Ramos (cell line): ENCODE data around the gene SH3RF3.

Experiments used
- in situ Hi-C: fragments of 300-500 bp; cut with MboI; formaldehyde crosslinking; loops from one replicate; pipeline ENCODE4 v1.14.3; 2022; ENCODE audit warnings: low sequenced_read_pairs; ENCODE audit not compliant: unreplicated experiment

SH3RF3 gene

GRCh38 chr2:109254174-109254904 is 125.3 kb downstream of the SH3RF3 start:
- in situ Hi-C loops, result no loop called here

GRCh38 chr2:109255654-109256053 is 126.6 kb downstream of the SH3RF3 start:
- in situ Hi-C loops, result no loop called here

- in situ Hi-C loops, result no loop called here
Measured at GRCh38 chr2:109256111-109256510, 127.1 kb downstream of the SH3RF3 start.

GRCh38 chr2:109256921-109257320 is 127.9 kb downstream of the SH3RF3 start:
- in situ Hi-C loops, result no loop called here

GRCh38 chr2:109257653-109258052 is 128.6 kb downstream of the SH3RF3 start:
- in situ Hi-C loops, result no loop called here

GRCh38 chr2:109258376-109258775 is 129.4 kb downstream of the SH3RF3 start:
- in situ Hi-C loops, result no loop called here

- in situ Hi-C loops, result no loop called here
Measured at GRCh38 chr2:109258905-109259540, 130.0 kb downstream of the SH3RF3 start.

- in situ Hi-C loops, result no loop called here
Measured at GRCh38 chr2:109259671-109260070, 130.7 kb downstream of the SH3RF3 start.

- in situ Hi-C loops, result no loop called here
Measured at GRCh38 chr2:109260116-109260855, 131.3 kb downstream of the SH3RF3 start.

- in situ Hi-C loops, result no loop called here
Measured at GRCh38 chr2:109260886-109261700, 132.1 kb downstream of the SH3RF3 start.

- in situ Hi-C loops, result no loop called here
Measured at GRCh38 chr2:109261906-109262631, 133.1 kb downstream of the SH3RF3 start.

GRCh38 chr2:109264595-109265328 is 135.8 kb downstream of the SH3RF3 start:
- in situ Hi-C loops, result no loop called here

GRCh38 chr2:109265369-109265768 is 136.4 kb downstream of the SH3RF3 start:
- in situ Hi-C loops, result no loop called here

GRCh38 chr2:109265953-109266352 is 136.9 kb downstream of the SH3RF3 start:
- in situ Hi-C loops, result no loop called here

GRCh38 chr2:109266496-109266895 is 137.5 kb downstream of the SH3RF3 start:
- in situ Hi-C loops, result no loop called here

- in situ Hi-C loops, result no loop called here
Measured at GRCh38 chr2:109266998-109267854, 138.2 kb downstream of the SH3RF3 start.

- in situ Hi-C loops, result no loop called here
Measured at GRCh38 chr2:109268916-109269315, 139.9 kb downstream of the SH3RF3 start.
